Uterus (tissue), 4 donors: ENCODE results near the gene ADA. TPM values are rescaled to one million over a fixed set of nuclear protein-coding genes. Genes with fewer than 3 reads are reported as not detected.
A peak's percentile ranks its signal among the peaks of the same experiment; 100 is the strongest.

Source experiments
- DNase-seq, 2 donors: peaks; one replicate each; pipeline ENCODE4 v3.0.0-alpha.2; 2019 to 2020
- H3K27ac ChIP-seq, 2 donors: fragments of 200-600 bp; sonication (generic); 1 replicate in 1 of 2; 2 replicates in 1 of 2; pipeline ENCODE4 v1.5.1; 2016 to 2018
- H3K27me3 ChIP-seq, 2 donors: fragments of 200-600 bp; sonication (generic); one replicate each; pipeline ENCODE4 v1.5.1; 2018 to 2019; ENCODE audit warnings: control low read depth in 1 of 2
- H3K36me3 ChIP-seq, 2 donors: fragments of 200-600 bp; sonication (generic); one replicate each; pipeline ENCODE4 v1.5.1; 2019; ENCODE audit warnings: control low read depth in 1 of 2
- H3K4me1 ChIP-seq, 2 donors: fragments of 200-600 bp; sonication (generic); one replicate each; pipeline ENCODE4 v1.5.1; 2018 to 2019; ENCODE audit warnings: control low read depth in 1 of 2
- H3K4me3 ChIP-seq, 2 donors: fragments of 200-600 bp; sonication (generic); 1 replicate in 1 of 2; 2 replicates in 1 of 2; pipeline ENCODE4 v1.5.1; 2018 to 2019; ENCODE audit warnings: mild to moderate bottlenecking in 1 of 2
- H3K9me3 ChIP-seq, 2 donors: fragments of 200-600 bp; sonication (generic); one replicate each; pipeline ENCODE4 v1.5.1; 2019; ENCODE audit warnings: control low read depth in 1 of 2
- POLR2A ChIP-seq, 2 donors: fragments of 450-650 bp; IDR thresholded peaks; one replicate each; pipeline ENCODE4 v1.6.1; 2016; ENCODE audit warnings: antibody characterized with exemption in 2 of 2, mild to moderate bottlenecking in 1 of 2, moderate library complexity in 1 of 2
- intact Hi-C: fragments of 100-400 bp; cut with DNase I; formaldehyde crosslinking; loops from one replicate; pipeline ENCODE4 v1.15.1; 2023; ENCODE audit warnings: low total_unique reads
- total RNA-seq, 4 donors: library from RNA; depleted of rRNA in 3 of 4; stranded (reverse); fragments of >200 nt in 3 of 4; gene quantifications; one replicate each; pipeline versions ENCODE4 v1.1.0 to v1.2.4, GENCODE V29; 2014 to 2023
- TF ChIP-seq, protein P1 (sequence below), 4 experiments: fragments of 200-600 bp in 2 of 4; fragments of 450-650 bp in 2 of 4; sonication (generic) in 2 of 4; IDR thresholded peaks; one replicate each; pipeline ENCODE4 v1.5.1; 2016 to 2019; ENCODE audit warnings: antibody characterized with exemption in 4 of 4, mild to moderate bottlenecking in 2 of 4, moderate library complexity in 1 of 4
- donor health status: DM: yes; HTN: yes; CAD: no.

ADA gene
- total RNA-seq, 4 donors from 2014 or later = 0.59 to 11.0 (median 4.8) TPM

GRCh38 chr20:44572551-44573500 lies 78.7 kb downstream of the ADA start:
- intact Hi-C loops = loop anchor here (10.0 kb wide), 1 partner anchor 248 kb away; no protein-coding TSS in a partner anchor
- Histone ChIP-seq H3K9me3 (no peaks in the 10 kb centered on the region), H3K36me3 (no peaks in the 10 kb centered on the region), H3K27ac (peak overlapping the region; percentile 87 to 97), H3K4me1 (peaks cover 0 to 3% of the 10 kb centered on the region in 2 donors), H3K4me3 (no peak overlapping the region), H3K27me3 (no peaks in the 10 kb centered on the region)
- no peak for TF ChIP-seq POLR2A (IDR thresholded peaks at IDR 0.05)
- peak; percentile 43 to 67 for DNase-seq

GRCh38 chr20:44571362-44571988 lies 80.0 kb downstream of the ADA start:
- intact Hi-C loops = loop anchor here (10.0 kb wide), 1 partner anchor 247 kb away; no protein-coding TSS in a partner anchor
- DNase-seq = no peak
- H3K27ac ChIP-seq = peak overlapping the region; percentile 87 to 97
- H3K27me3 ChIP-seq = no peaks in the 10 kb centered on the region
- no peaks in the 10 kb centered on the region for H3K36me3 ChIP-seq
- no peak overlapping the region for H3K4me3 ChIP-seq
- no peaks in the 10 kb centered on the region for H3K9me3 ChIP-seq
- peaks cover 0 to 3% of the 10 kb centered on the region in 2 donors for H3K4me1 ChIP-seq
- no peak for TF ChIP-seq POLR2A (IDR thresholded peaks at IDR 0.05)
- TF ChIP-seq, protein P1, sequence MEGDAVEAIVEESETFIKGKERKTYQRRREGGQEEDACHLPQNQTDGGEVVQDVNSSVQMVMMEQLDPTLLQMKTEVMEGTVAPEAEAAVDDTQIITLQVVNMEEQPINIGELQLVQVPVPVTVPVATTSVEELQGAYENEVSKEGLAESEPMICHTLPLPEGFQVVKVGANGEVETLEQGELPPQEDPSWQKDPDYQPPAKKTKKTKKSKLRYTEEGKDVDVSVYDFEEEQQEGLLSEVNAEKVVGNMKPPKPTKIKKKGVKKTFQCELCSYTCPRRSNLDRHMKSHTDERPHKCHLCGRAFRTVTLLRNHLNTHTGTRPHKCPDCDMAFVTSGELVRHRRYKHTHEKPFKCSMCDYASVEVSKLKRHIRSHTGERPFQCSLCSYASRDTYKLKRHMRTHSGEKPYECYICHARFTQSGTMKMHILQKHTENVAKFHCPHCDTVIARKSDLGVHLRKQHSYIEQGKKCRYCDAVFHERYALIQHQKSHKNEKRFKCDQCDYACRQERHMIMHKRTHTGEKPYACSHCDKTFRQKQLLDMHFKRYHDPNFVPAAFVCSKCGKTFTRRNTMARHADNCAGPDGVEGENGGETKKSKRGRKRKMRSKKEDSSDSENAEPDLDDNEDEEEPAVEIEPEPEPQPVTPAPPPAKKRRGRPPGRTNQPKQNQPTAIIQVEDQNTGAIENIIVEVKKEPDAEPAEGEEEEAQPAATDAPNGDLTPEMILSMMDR (IDR thresholded peaks at IDR 0.05) = no peak

DNA sequence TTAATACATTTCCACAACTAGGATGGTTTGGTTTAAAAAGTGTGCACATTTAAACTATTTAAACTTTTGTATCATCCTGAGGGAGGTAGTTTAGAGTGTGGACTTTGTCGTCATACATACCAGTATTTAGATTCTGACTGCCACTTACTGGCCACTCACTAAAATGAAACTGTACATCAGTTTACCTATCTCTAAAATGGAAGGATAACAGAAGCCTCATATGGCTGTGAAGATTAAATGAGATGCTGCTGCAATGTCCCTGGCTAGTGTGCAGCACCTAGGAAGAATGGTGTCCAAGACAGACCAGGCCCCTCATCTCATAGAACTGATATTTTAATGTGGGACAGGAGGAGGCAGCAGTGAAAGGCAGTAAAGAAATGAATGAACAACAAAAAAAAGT lies 81.1 kb downstream of the ADA start:
- peaks cover 0 to 3% of the 10 kb centered on the region in 2 donors for H3K4me1 ChIP-seq
- no peak for DNase-seq
- TF ChIP-seq POLR2A (IDR thresholded peaks at IDR 0.05) = no peak
- TF ChIP-seq, protein P1 (IDR thresholded peaks at IDR 0.05) = no peak
- H3K27ac ChIP-seq = no peak overlapping the region
- H3K9me3 ChIP-seq = no peaks in the 10 kb centered on the region
- H3K36me3 ChIP-seq = no peaks in the 10 kb centered on the region
- intact Hi-C loops = loop anchor here (10.0 kb wide), 1 partner anchor 246 kb away; no protein-coding TSS in a partner anchor
- H3K27me3 ChIP-seq = no peaks in the 10 kb centered on the region
- H3K4me3 ChIP-seq = no peak overlapping the region

Other genes with a start within 250 kb of the ADA start
- gene TTPAL, start 175.8 kb downstream of the ADA start, total RNA-seq = 10 to 100 TPM in 2 of 4 donors, 1 to 10 TPM in 2; 4.9 to 18.2 (median 10.0) TPM
- 100 to 1,000 TPM in 1 of 4 donors, 10 to 100 TPM in 3; 44.1 to 113 (median 58.3) TPM for gene SERINC3, start 129.6 kb downstream of the ADA start, total RNA-seq
- 100 to 1,000 TPM in 3 of 4 donors, 10 to 100 TPM in 1; 67.1 to 250 (median 145) TPM for gene PKIG, start 69.1 kb downstream of the ADA start, total RNA-seq
- 10 to 100 TPM in 3 of 4 donors, not detected in 1; 19.4 to 47.9 (median 29.7) TPM for gene CCN5, start 63.7 kb upstream of the ADA start, total RNA-seq
- gene KCNK15, start 94.2 kb upstream of the ADA start, total RNA-seq = 1 to 10 TPM in 3 of 4 donors, under 1 TPM in 1; 0.26 to 4.4 (median 2.0) TPM
- gene RIMS4, start 158.8 kb upstream of the ADA start, total RNA-seq = 1 to 10 TPM in 1 of 4 donors, under 1 TPM in 3; 0.26 to 5.3 (median 0.61) TPM
- gene YWHAB, start 234.0 kb upstream of the ADA start, total RNA-seq = 100 to 1,000 TPM in 2 of 4 donors, 10 to 100 TPM in 2; 54.3 to 131 (median 108) TPM